ENCODE results near the gene FBXO8. TPM values are rescaled to one million over a fixed set of nuclear protein-coding genes. Genes with fewer than 3 reads are reported as not detected.

FBXO8 gene
- total RNA-seq, 2 experiments from 2014 or later: 15.1 to 19.1 TPM

GRCh38 chr4:174286870-174287269, 3.4 kb upstream of the FBXO8 start:
- intact Hi-C loops (cut with micrococcal nuclease): no loop called here
- H3K4me3 Mint-ChIP-seq: no peak overlapping the region
- peaks cover 4% of the 10 kb centered on the region for H3K9me3 Mint-ChIP-seq
- ATAC-seq (no peak), DNase-seq (no peak)
- CTCF ChIA-PET: no interaction called here
- TF ChIP-seq CTCF (IDR thresholded peaks at IDR 0.05): no peak
- POLR2A ChIA-PET: no interaction called here
- peaks cover 45% of the 10 kb centered on the region for H3K4me1 Mint-ChIP-seq (ENCODE audit: low read depth)
- peaks cover 15% of the 10 kb centered on the region for H3K36me3 Mint-ChIP-seq (ENCODE audit: low read depth)
- H3K27ac Mint-ChIP-seq: no peak overlapping the region
- no peaks in the 10 kb centered on the region for H3K27me3 Mint-ChIP-seq

- no peak for TF ChIP-seq CTCF (IDR thresholded peaks at IDR 0.05)
- Mint-ChIP-seq H3K9me3 (no peaks in the 10 kb centered on the region), H3K27me3 (no peaks in the 10 kb centered on the region), H3K4me3 (peak overlapping the region; percentile 98), H3K27ac (peak overlapping the region; percentile 99), H3K4me1 (ENCODE audit: low read depth) (peaks cover 61% of the 10 kb centered on the region), H3K36me3 (ENCODE audit: low read depth) (peaks cover 10% of the 10 kb centered on the region)
- ChIA-PET CTCF (interaction anchor here (1.5 kb wide), 1 partner anchor 18 kb away, joined by 5 read pairs; no protein-coding TSS in a partner anchor), POLR2A (interaction anchor here (0.9 to 1.3 kb wide), 3 partner anchors 8 to 34 kb away, joined by 3 to 7 read pairs (median 3); no protein-coding TSS in a partner anchor)
- ATAC-seq (no peak), DNase-seq (no peak)
- intact Hi-C loops (cut with micrococcal nuclease): no loop called here
Measured at GRCh38 chr4:174284487-174284886, 1.0 kb upstream of the FBXO8 start.

GRCh38 chr4:174282836-174283506, 496 bp downstream of the FBXO8 start:
- Mint-ChIP-seq H3K4me3 (peak overlapping the region; percentile 98), H3K9me3 (no peaks in the 10 kb centered on the region), H3K36me3 (ENCODE audit: low read depth) (peaks cover 13% of the 10 kb centered on the region), H3K27ac (peak overlapping the region; percentile 99), H3K4me1 (ENCODE audit: low read depth) (peaks cover 69% of the 10 kb centered on the region), H3K27me3 (no peaks in the 10 kb centered on the region)
- ChIA-PET CTCF (interaction anchor here (0.9 kb wide), 1 partner anchor 16 kb away, joined by 3 read pairs; no protein-coding TSS in a partner anchor), POLR2A (interaction anchor here (0.6 to 1.2 kb wide), 2 partner anchors 20 to 42 kb away, joined by 3 to 5 read pairs; no protein-coding TSS in a partner anchor)
- ATAC-seq (peak; percentile 97), DNase-seq (peak; percentile 84)
- TF ChIP-seq CTCF (IDR thresholded peaks at IDR 0.05): no peak
- intact Hi-C loops (cut with micrococcal nuclease): no loop called here

- TF ChIP-seq CTCF (IDR thresholded peaks at IDR 0.05): no peak
- no peak overlapping the region for H3K27ac Mint-ChIP-seq
- DNase-seq (no peak), ATAC-seq (no peak)
- H3K9me3 Mint-ChIP-seq: no peaks in the 10 kb centered on the region
- CTCF ChIA-PET: no interaction called here
- intact Hi-C loops (cut with micrococcal nuclease): no loop called here
- POLR2A ChIA-PET: no interaction called here
- H3K4me1 Mint-ChIP-seq (ENCODE audit: low read depth): peaks cover 71% of the 10 kb centered on the region
- H3K27me3 Mint-ChIP-seq: no peaks in the 10 kb centered on the region
- peaks cover 13% of the 10 kb centered on the region for H3K36me3 Mint-ChIP-seq (ENCODE audit: low read depth)
- H3K4me3 Mint-ChIP-seq: peak overlapping the region; percentile 98
Measured at GRCh38 chr4:174281901-174282300, 1.6 kb downstream of the FBXO8 start.

- intact Hi-C loops (cut with micrococcal nuclease): no loop called here
- no peak overlapping the region for H3K4me3 Mint-ChIP-seq
- CTCF ChIA-PET: interaction anchor here (0.9 kb wide), 1 partner anchor 11 kb away, joined by 3 read pairs; no protein-coding TSS in a partner anchor
Measured at GRCh38 chr4:174281182-174281737, 2.2 kb downstream of the FBXO8 start.

More at GRCh38 chr4:174281182-174281737, 2.2 kb downstream of the FBXO8 start:
- no peak for TF ChIP-seq CTCF (IDR thresholded peaks at IDR 0.05)
- H3K36me3 Mint-ChIP-seq (ENCODE audit: low read depth): peaks cover 13% of the 10 kb centered on the region
- POLR2A ChIA-PET: no interaction called here
- peaks cover 64% of the 10 kb centered on the region for H3K4me1 Mint-ChIP-seq (ENCODE audit: low read depth)
- H3K9me3 Mint-ChIP-seq: no peaks in the 10 kb centered on the region
- H3K27ac Mint-ChIP-seq: peak overlapping the region; percentile 27
- no peak for DNase-seq
- no peaks in the 10 kb centered on the region for H3K27me3 Mint-ChIP-seq
- no peak for ATAC-seq
